HEK293 (cell line): ENCODE data around the gene TANGO2.

Experiments used
- BCL11A ChIP-seq: fragments of 450-650 bp; formaldehyde crosslinking; IDR thresholded peaks from 2 replicates; pipeline ENCODE4 v1.5.1; 2016; ENCODE audit warnings: low read depth, missing biosample characterization, missing genetic modification characterization
- CTCF ChIP-seq: fragments of 450-650 bp; formaldehyde crosslinking; IDR thresholded peaks from 2 replicates; pipeline ENCODE4 v1.5.1; 2016; ENCODE audit warnings: missing biosample characterization, missing genetic modification characterization
- ELK4 ChIP-seq: IDR thresholded peaks from 2 replicates; pipeline ENCODE4 v1.6.1; 2011; ENCODE audit warnings: mild to moderate bottlenecking, low read depth, low read length, borderline replicate concordance
- PBX3 ChIP-seq: sonication (generic); formaldehyde crosslinking; IDR thresholded peaks from 2 replicates; pipeline ENCODE4 v1.8.1; 2022; ENCODE audit warnings: mild to moderate bottlenecking, moderate library complexity, missing genetic modification reagents
- ZNF138 ChIP-seq: fragments of 450-650 bp; formaldehyde crosslinking; IDR thresholded peaks from 2 replicates; pipeline ENCODE4 v1.5.1; 2016; ENCODE audit warnings: missing biosample characterization, missing genetic modification characterization, borderline replicate concordance
- ZNF473 ChIP-seq: fragments of 450-650 bp; formaldehyde crosslinking; IDR thresholded peaks from 2 replicates; pipeline ENCODE4 v1.5.1; 2017; ENCODE audit warnings: missing biosample characterization, missing genetic modification characterization
- ZNF510 ChIP-seq: fragments of 450-650 bp; formaldehyde crosslinking; IDR thresholded peaks from 2 replicates; pipeline ENCODE4 v1.5.1; 2018; ENCODE audit warnings: mild to moderate bottlenecking, missing genetic modification characterization, missing biosample characterization; ENCODE audit not compliant: insufficient replicate concordance

GRCh38 chr22:20107471-20107901 is 86.6 kb downstream of the TANGO2 start:
- TF ChIP-seq CTCF (tag by site-specific recombination) (no peak), ZNF510 (tag by site-specific recombination) (no peak), BCL11A (tag by site-specific recombination) (no peak), ELK4 (no peak), PBX3 (CRISPR knock-in tag) (no peak), ZNF473 (no peak), ZNF138 (tag by site-specific recombination) (no peak)
